ENCODE measurements around the gene GPT2.

GPT2 gene

GRCh38 chr16:46842192-46842895 is 41.8 kb upstream of the GPT2 start:
- TF ChIP-seq CTCF (IDR thresholded peaks at IDR 0.05; ENCODE audit: low read depth, low read length, poor library complexity, severe bottlenecking) (no peak), EZH2phosphoT487 (IDR thresholded peaks at IDR 0.05; ENCODE audit: borderline replicate concordance, low read length) (no peak)
- Histone ChIP-seq H3K27ac (ENCODE audit: low read depth, low read length) (no peak overlapping the region), H3K9me3 (ENCODE audit: control insufficient read depth, insufficient read depth, low read length) (no peaks in the 10 kb centered on the region), H4K20me1 (ENCODE audit: control insufficient read depth, insufficient read depth, low read depth, low read length) (no peaks in the 10 kb centered on the region), H3K9me2 (replicated peaks; ENCODE audit: control insufficient read depth, low read length) (no peaks in the 10 kb centered on the region), H3K79me2 (ENCODE audit: control insufficient read depth, low read length) (no peaks in the 10 kb centered on the region), H3K36me3 (ENCODE audit: control insufficient read depth, low read length) (no peaks in the 10 kb centered on the region), H3K4me2 (ENCODE audit: low read length) (no peak overlapping the region), H3K27me3 (ENCODE audit: control insufficient read depth, low read length) (no peaks in the 10 kb centered on the region), H3K4me3 (ENCODE audit: low read length) (no peak overlapping the region), H3F3A (ENCODE audit: control insufficient read depth, insufficient read depth) (peaks cover 23% of the 10 kb centered on the region), H3K4me1 (ENCODE audit: control insufficient read depth, low read length) (no peaks in the 10 kb centered on the region)

GRCh38 chr16:46843898-46844642 is 40.1 kb upstream of the GPT2 start:
- Histone ChIP-seq H3K4me2 (ENCODE audit: low read length) (no peak overlapping the region), H3K27me3 (ENCODE audit: control insufficient read depth, low read length) (no peaks in the 10 kb centered on the region), H3K9me2 (replicated peaks; ENCODE audit: control insufficient read depth, low read length) (no peaks in the 10 kb centered on the region), H4K20me1 (ENCODE audit: control insufficient read depth, insufficient read depth, low read depth, low read length) (no peaks in the 10 kb centered on the region), H3K9me3 (ENCODE audit: control insufficient read depth, insufficient read depth, low read length) (no peaks in the 10 kb centered on the region), H3F3A (ENCODE audit: control insufficient read depth, insufficient read depth) (peaks cover 13% of the 10 kb centered on the region; the same call in 1 of the 2 replicates), H3K4me1 (ENCODE audit: control insufficient read depth, low read length) (no peaks in the 10 kb centered on the region; the same call in 1 of the 2 replicates), H3K36me3 (ENCODE audit: control insufficient read depth, low read length) (no peaks in the 10 kb centered on the region), H3K4me3 (ENCODE audit: low read length) (no peak overlapping the region), H3K27ac (ENCODE audit: low read depth, low read length) (no peak overlapping the region), H3K79me2 (ENCODE audit: control insufficient read depth, low read length) (no peaks in the 10 kb centered on the region)
- TF ChIP-seq EZH2phosphoT487 (IDR thresholded peaks at IDR 0.05; ENCODE audit: borderline replicate concordance, low read length) = no peak
- TF ChIP-seq CTCF (IDR thresholded peaks at IDR 0.05; ENCODE audit: low read depth, low read length, poor library complexity, severe bottlenecking) = no peak

GRCh38 chr16:46844771-46845170 is 39.4 kb upstream of the GPT2 start:
- no peaks in the 10 kb centered on the region for H3K27me3 ChIP-seq (ENCODE audit: control insufficient read depth, low read length)
- H3F3A ChIP-seq (ENCODE audit: control insufficient read depth, insufficient read depth) = peaks cover 10% of the 10 kb centered on the region; the same call in 1 of the 2 replicates
- no peaks in the 10 kb centered on the region for H3K36me3 ChIP-seq (ENCODE audit: control insufficient read depth, low read length)
- no peak for TF ChIP-seq CTCF (IDR thresholded peaks at IDR 0.05; ENCODE audit: low read depth, low read length, poor library complexity, severe bottlenecking)
- TF ChIP-seq EZH2phosphoT487 (IDR thresholded peaks at IDR 0.05; ENCODE audit: borderline replicate concordance, low read length) = no peak
- no peak overlapping the region for H3K27ac ChIP-seq (ENCODE audit: low read depth, low read length)
- H3K9me2 ChIP-seq (replicated peaks; ENCODE audit: control insufficient read depth, low read length) = no peaks in the 10 kb centered on the region
- no peak overlapping the region for H3K4me2 ChIP-seq (ENCODE audit: low read length)
- no peaks in the 10 kb centered on the region for H4K20me1 ChIP-seq (ENCODE audit: control insufficient read depth, insufficient read depth, low read depth, low read length)
- H3K4me1 ChIP-seq (ENCODE audit: control insufficient read depth, low read length) = peaks cover 6% of the 10 kb centered on the region
- H3K4me3 ChIP-seq (ENCODE audit: low read length) = no peak overlapping the region
- no peaks in the 10 kb centered on the region for H3K9me3 ChIP-seq (ENCODE audit: control insufficient read depth, insufficient read depth, low read length)
- H3K79me2 ChIP-seq (ENCODE audit: control insufficient read depth, low read length) = no peaks in the 10 kb centered on the region

All from DOHH2 (cell line).